SK-N-SH (cell line): ENCODE results near the gene C12orf57.

Experiments
- CTCF ChIP-seq: fragments of 200-600 bp; sonication (generic); IDR thresholded peaks from 2 replicates; pipeline ENCODE4 v1.6.1; 2017; ENCODE audit warnings: antibody characterized with exemption, mild to moderate bottlenecking, moderate library complexity
- EP300 ChIP-seq, 2 experiments: IDR thresholded peaks; 2 replicates each; pipeline versions ENCODE4 v1.4.0 to v1.6.1; 2012; ENCODE audit warnings: borderline replicate concordance in 1 of 2, low read depth in 1 of 2, low read length in 1 of 2
- FOSL2 ChIP-seq: IDR thresholded peaks from 2 replicates; pipeline ENCODE4 v1.4.0; 2012; ENCODE audit warnings: low read depth, mild to moderate bottlenecking, moderate library complexity, borderline replicate concordance
- NFIC ChIP-seq: IDR thresholded peaks from 2 replicates; pipeline ENCODE4 v1.4.0; 2012; ENCODE audit warnings: borderline replicate concordance
- POLR2AphosphoS5 ChIP-seq: IDR thresholded peaks from 2 replicates; pipeline ENCODE4 v1.6.1; 2012; ENCODE audit warnings: low read depth, low read length

GRCh38 chr12:6902448-6902847 lies 41.4 kb upstream of the C12orf57 start:
- TF ChIP-seq FOSL2: no peak
- no peak for TF ChIP-seq CTCF
- TF ChIP-seq EP300 (IDR thresholded peaks at IDR 0.05; ENCODE audit: borderline replicate concordance in 1 of 2, low read depth in 1 of 2, low read length in 1 of 2): no peak
- no peak for TF ChIP-seq POLR2AphosphoS5
- TF ChIP-seq NFIC: no peak
